OCI-LY3 (cell line): ENCODE measurements around the gene DEPDC1B.

ENCODE experiments used
- H2AFZ ChIP-seq: fragments of 200-600, 300-600 bp; shearing (Covaris generic); 2 replicates; pipeline ENCODE4 v1.6.0; 2014; ENCODE audit warnings: antibody characterized with exemption, low read depth, low read length
- H3K27ac ChIP-seq: fragments of 200-600, 300-600 bp; sonication (generic); 2 replicates; pipeline ENCODE4 v1.5.1; 2014; ENCODE audit warnings: mild to moderate bottlenecking, low read length, moderate library complexity, mixed read lengths
- H3K27me3 ChIP-seq: fragments of 200-600, 300-600 bp; sonication (generic); 2 replicates; pipeline ENCODE4 v1.6.1; 2014; ENCODE audit warnings: low read depth, low read length, mixed read lengths
- H3K36me3 ChIP-seq: fragments of 200-600, 300-600 bp; sonication (generic); replicated peaks from 2 replicates; pipeline ENCODE3; 2014; ENCODE audit warnings: low read depth, low read length, mixed read lengths
- H3K4me1 ChIP-seq: fragments of 300-600, 200-600 bp; sonication (generic); 2 replicates; pipeline ENCODE4 v1.6.1; 2014; ENCODE audit warnings: low read length, mixed read lengths
- H3K4me2 ChIP-seq: fragments of 200-600, 300-600 bp; sonication (generic); 2 replicates; pipeline ENCODE4 v1.6.1; 2014; ENCODE audit warnings: low read length, mixed read lengths
- H3K4me3 ChIP-seq: fragments of 300-600, 200-600 bp; sonication (generic); 2 replicates; pipeline ENCODE4 v1.5.1; 2014; ENCODE audit warnings: antibody characterized with exemption, mild to moderate bottlenecking, low read length, moderate library complexity
- H3K79me2 ChIP-seq: fragments of 300-600, 200-600 bp; shearing (Covaris generic); 2 replicates; pipeline ENCODE4 v1.6.1; 2014; ENCODE audit warnings: mild to moderate bottlenecking, low read length, mixed read lengths
- H3K9ac ChIP-seq: fragments of 300-600, 200-600 bp; shearing (Covaris generic); 2 replicates; pipeline ENCODE4 v1.6.0; 2014; ENCODE audit warnings: mild to moderate bottlenecking, low read length, moderate library complexity
- H3K9me3 ChIP-seq: fragments of 200-600, 300-600 bp; shearing (Covaris generic); 2 replicates; pipeline ENCODE4 v1.6.1; 2014; ENCODE audit warnings: low read length, mixed read lengths; ENCODE audit not compliant: insufficient read depth
- H4K20me1 ChIP-seq: fragments of 200-600, 300-600 bp; sonication (generic); 2 replicates; pipeline ENCODE4 v1.6.1; 2016; ENCODE audit warnings: low read length, mixed read lengths; ENCODE audit not compliant: insufficient read depth
- CTCF ChIP-seq: fragments of 200-600, 300-600 bp; sonication (generic); IDR thresholded peaks from 2 replicates; pipeline ENCODE4 v1.5.1; 2014; ENCODE audit warnings: antibody characterized with exemption, low read length, low read depth
- EZH2phosphoT487 ChIP-seq: fragments of 200-600 bp; shearing (Covaris generic); IDR thresholded peaks from 2 replicates; pipeline ENCODE4 v1.6.1; 2018; ENCODE audit warnings: antibody characterized with exemption, mixed run types, low read depth

DEPDC1B gene

GRCh38 chr5:60611099-60611740, 88.7 kb downstream of the DEPDC1B start:
- H3K9me3 ChIP-seq: no peaks in the 10 kb centered on the region
- H3K27ac ChIP-seq: no peak overlapping the region
- no peaks in the 10 kb centered on the region for H3K27me3 ChIP-seq
- no peak overlapping the region for H3K9ac ChIP-seq
- TF ChIP-seq CTCF (no peak), EZH2phosphoT487 (no peak)
- H3K4me3 ChIP-seq: no peak overlapping the region
- no peaks in the 10 kb centered on the region for H3K4me1 ChIP-seq
- no peak overlapping the region for H2AFZ ChIP-seq
- H3K4me2 ChIP-seq: no peak overlapping the region
- H4K20me1 ChIP-seq: no peaks in the 10 kb centered on the region
- H3K79me2 ChIP-seq: no peaks in the 10 kb centered on the region
- H3K36me3 ChIP-seq: no peaks in the 10 kb centered on the region

- Histone ChIP-seq H3K9me3 (no peaks in the 10 kb centered on the region), H2AFZ (no peak overlapping the region), H3K4me1 (peaks cover 8% of the 10 kb centered on the region; the same call in 1 of the 2 replicates), H3K27ac (no peak overlapping the region), H3K4me3 (no peak overlapping the region), H3K9ac (no peak overlapping the region), H4K20me1 (no peaks in the 10 kb centered on the region), H3K27me3 (no peaks in the 10 kb centered on the region), H3K79me2 (no peaks in the 10 kb centered on the region), H3K36me3 (peaks cover 3% of the 10 kb centered on the region), H3K4me2 (no peak overlapping the region)
- TF ChIP-seq CTCF (no peak), EZH2phosphoT487 (no peak)
Measured at GRCh38 chr5:60604771-60605170, 95.2 kb downstream of the DEPDC1B start.

- peak overlapping the region; percentile 44 for H3K4me2 ChIP-seq
- no peaks in the 10 kb centered on the region for H3K9me3 ChIP-seq
- H3K36me3 ChIP-seq: peaks cover 6% of the 10 kb centered on the region
- TF ChIP-seq EZH2phosphoT487 (no peak), CTCF (no peak)
- no peaks in the 10 kb centered on the region for H3K79me2 ChIP-seq
- no peak overlapping the region for H2AFZ ChIP-seq
- H4K20me1 ChIP-seq: no peaks in the 10 kb centered on the region
- no peak overlapping the region for H3K4me3 ChIP-seq
- no peaks in the 10 kb centered on the region for H3K27me3 ChIP-seq
- H3K4me1 ChIP-seq: peaks cover 30% of the 10 kb centered on the region
- no peak overlapping the region for H3K9ac ChIP-seq
- H3K27ac ChIP-seq: peak overlapping the region; percentile 37
Measured at GRCh38 chr5:60598424-60598823, 101.5 kb downstream of the DEPDC1B start.

GRCh38 chr5:60597572-60598320, 102.2 kb downstream of the DEPDC1B start:
- H3K36me3 ChIP-seq: peaks cover 3% of the 10 kb centered on the region
- H2AFZ ChIP-seq: no peak overlapping the region
- no peaks in the 10 kb centered on the region for H4K20me1 ChIP-seq
- TF ChIP-seq CTCF (no peak), EZH2phosphoT487 (no peak)
- peaks cover 30% of the 10 kb centered on the region for H3K4me1 ChIP-seq
- no peaks in the 10 kb centered on the region for H3K9me3 ChIP-seq
- no peak overlapping the region for H3K4me3 ChIP-seq
- no peaks in the 10 kb centered on the region for H3K79me2 ChIP-seq
- no peak overlapping the region for H3K9ac ChIP-seq
- peak overlapping the region; percentile 37; the same call in 1 of the 2 replicates for H3K27ac ChIP-seq
- H3K4me2 ChIP-seq: peak overlapping the region; percentile 44
- H3K27me3 ChIP-seq: no peaks in the 10 kb centered on the region
